ENCODE results near the gene LRRC38. TPM values are rescaled to one million over a fixed set of nuclear protein-coding genes. Genes with fewer than 3 reads are reported as not detected.
A peak's percentile ranks its signal among the peaks of the same experiment; 100 is the strongest.

The LRRC38 gene
- total and polyA plus RNA-seq, 5 experiments from 2014 or later, result not detected

GRCh38 chr1:13513063-13513894, 524 bp downstream of the LRRC38 start:
- Mint-ChIP-seq H3K27me3 (peaks cover 13 to 53% (median 24%) of the 10 kb centered on the region in 5 donors), H3K4me1 (peaks cover 0 to 5% (median under 1%) of the 10 kb centered on the region in 4 donors), H3K9me3 (peaks cover 0 to 1% (median 0%) of the 10 kb centered on the region in 9 donors)

GRCh38 chr1:13512472-13512871, 1.3 kb downstream of the LRRC38 start:
- peaks cover 0 to 5% (median under 1%) of the 10 kb centered on the region in 4 donors for H3K4me1 Mint-ChIP-seq
- H3K9me3 Mint-ChIP-seq, result peaks cover 0 to 1% (median 0%) of the 10 kb centered on the region in 9 donors
- POLR2A ChIA-PET, result no interaction called here
- no peak for ATAC-seq
- H3K36me3 Mint-ChIP-seq, result no peaks in the 10 kb centered on the region
- H3K27me3 Mint-ChIP-seq, result peaks cover 12 to 48% (median 19%) of the 10 kb centered on the region in 5 donors
- peak overlapping the region in 1 of 10 donors; percentile 49 for H3K27ac Mint-ChIP-seq
- no peak overlapping the region for H3K4me3 Mint-ChIP-seq
- DNase-seq, result no peak

More at GRCh38 chr1:13513063-13513894, 524 bp downstream of the LRRC38 start:
- ATAC-seq (no peak), DNase-seq (no peak)
- H3K36me3 Mint-ChIP-seq, result no peaks in the 10 kb centered on the region
- no peak overlapping the region for H3K4me3 Mint-ChIP-seq
- POLR2A ChIA-PET, result no interaction called here
- no peak overlapping the region for H3K27ac Mint-ChIP-seq

- H3K9me3 Mint-ChIP-seq, result no peaks in the 10 kb centered on the region
- DNase-seq (no peak), ATAC-seq (no peak)
- POLR2A ChIA-PET, result no interaction called here
- no peak overlapping the region for H3K27ac Mint-ChIP-seq
- peaks cover 10 to 45% (median 17%) of the 10 kb centered on the region in 5 donors for H3K27me3 Mint-ChIP-seq
- no peaks in the 10 kb centered on the region for H3K36me3 Mint-ChIP-seq
- no peak overlapping the region for H3K4me3 Mint-ChIP-seq
- H3K4me1 Mint-ChIP-seq, result peaks cover 0 to 5% (median under 1%) of the 10 kb centered on the region in 4 donors
Observed at GRCh38 chr1:13510499-13510898, 3.3 kb downstream of the LRRC38 start.

- peaks cover 0 to 2% (median 0%) of the 10 kb centered on the region in 4 donors for H3K4me1 Mint-ChIP-seq
- H3K4me3 Mint-ChIP-seq, result no peak overlapping the region
- DNase-seq (no peak), ATAC-seq (no peak)
- H3K9me3 Mint-ChIP-seq, result no peaks in the 10 kb centered on the region
- peaks cover 5 to 43% (median 17%) of the 10 kb centered on the region in 5 donors for H3K27me3 Mint-ChIP-seq
- no peaks in the 10 kb centered on the region for H3K36me3 Mint-ChIP-seq
- POLR2A ChIA-PET, result no interaction called here
- no peak overlapping the region for H3K27ac Mint-ChIP-seq
Observed at GRCh38 chr1:13507075-13507474, 6.7 kb downstream of the LRRC38 start.

GRCh38 chr1:13505020-13505419, 8.8 kb downstream of the LRRC38 start:
- no peak for DNase-seq
- no peaks in the 10 kb centered on the region for H3K9me3 Mint-ChIP-seq
- no peak overlapping the region for H3K4me3 Mint-ChIP-seq
- no peaks in the 10 kb centered on the region for H3K36me3 Mint-ChIP-seq
- no peak for ATAC-seq
- POLR2A ChIA-PET, result no interaction called here
- peaks cover 0 to 2% (median 0%) of the 10 kb centered on the region in 4 donors for H3K4me1 Mint-ChIP-seq
- H3K27me3 Mint-ChIP-seq, result peaks cover 3 to 28% (median 8%) of the 10 kb centered on the region in 5 donors
- no peak overlapping the region for H3K27ac Mint-ChIP-seq

- peaks cover 0 to 2% (median under 1%) of the 10 kb centered on the region in 4 donors for H3K4me1 Mint-ChIP-seq
- DNase-seq, result no peak
- H3K4me3 Mint-ChIP-seq, result no peak overlapping the region
- H3K27ac Mint-ChIP-seq, result no peak overlapping the region
- peaks cover 3 to 43% (median 15%) of the 10 kb centered on the region in 5 donors for H3K27me3 Mint-ChIP-seq
- H3K36me3 Mint-ChIP-seq, result no peaks in the 10 kb centered on the region
- H3K9me3 Mint-ChIP-seq, result no peaks in the 10 kb centered on the region
- POLR2A ChIA-PET, result no interaction called here
- ATAC-seq, result no peak
Observed at GRCh38 chr1:13500806-13501205, 13.0 kb downstream of the LRRC38 start.

GRCh38 chr1:13499422-13499821, 14.4 kb downstream of the LRRC38 start:
- Mint-ChIP-seq H3K4me3 (no peak overlapping the region), H3K27ac (no peak overlapping the region), H3K27me3 (peaks cover 3 to 48% (median 19%) of the 10 kb centered on the region in 5 donors), H3K9me3 (no peaks in the 10 kb centered on the region), H3K4me1 (peaks cover 0 to 2% (median under 1%) of the 10 kb centered on the region in 4 donors), H3K36me3 (no peaks in the 10 kb centered on the region)
- POLR2A ChIA-PET, result no interaction called here
- no peak for ATAC-seq
- no peak for DNase-seq

- H3K27ac Mint-ChIP-seq, result no peak overlapping the region
- H3K27me3 Mint-ChIP-seq, result peaks cover 0 to 41% (median 14%) of the 10 kb centered on the region in 5 donors
- no peak for DNase-seq
- H3K4me3 Mint-ChIP-seq, result no peak overlapping the region
- ATAC-seq, result no peak
- peaks cover 0 to 2% (median 0%) of the 10 kb centered on the region in 4 donors for H3K4me1 Mint-ChIP-seq
- no peaks in the 10 kb centered on the region for H3K9me3 Mint-ChIP-seq
- POLR2A ChIA-PET, result no interaction called here
- no peaks in the 10 kb centered on the region for H3K36me3 Mint-ChIP-seq
Observed at GRCh38 chr1:13498553-13498952, 15.2 kb downstream of the LRRC38 start.

GRCh38 chr1:13495186-13495585, 18.6 kb downstream of the LRRC38 start:
- peaks cover 0 to 30% (median 14%) of the 10 kb centered on the region in 5 donors for H3K27me3 Mint-ChIP-seq
- POLR2A ChIA-PET, result no interaction called here
- ATAC-seq (no peak), DNase-seq (no peak)
- H3K9me3 Mint-ChIP-seq, result peaks cover 0 to 2% (median 0%) of the 10 kb centered on the region in 9 donors
- no peak overlapping the region for H3K27ac Mint-ChIP-seq
- H3K36me3 Mint-ChIP-seq, result no peaks in the 10 kb centered on the region
- no peak overlapping the region for H3K4me3 Mint-ChIP-seq
- peaks cover 0 to 2% (median 0%) of the 10 kb centered on the region in 4 donors for H3K4me1 Mint-ChIP-seq

- POLR2A ChIA-PET, result no interaction called here
- no peak overlapping the region for H3K27ac Mint-ChIP-seq
- no peaks in the 10 kb centered on the region for H3K36me3 Mint-ChIP-seq
- no peak for ATAC-seq
- H3K9me3 Mint-ChIP-seq, result peaks cover 0 to 2% (median 0%) of the 10 kb centered on the region in 9 donors
- H3K4me3 Mint-ChIP-seq, result no peak overlapping the region
- peaks cover 0 to 29% (median 14%) of the 10 kb centered on the region in 5 donors for H3K27me3 Mint-ChIP-seq
- peaks cover 0 to 2% (median 0%) of the 10 kb centered on the region in 4 donors for H3K4me1 Mint-ChIP-seq
- no peak for DNase-seq
Observed at GRCh38 chr1:13494712-13495111, 19.1 kb downstream of the LRRC38 start.

GRCh38 chr1:13494025-13494424, 19.8 kb downstream of the LRRC38 start:
- Mint-ChIP-seq H3K4me3 (no peak overlapping the region), H3K4me1 (peaks cover 0 to 2% (median 0%) of the 10 kb centered on the region in 4 donors), H3K27ac (no peak overlapping the region), H3K36me3 (no peaks in the 10 kb centered on the region), H3K27me3 (peaks cover 0 to 31% (median 10%) of the 10 kb centered on the region in 5 donors), H3K9me3 (peaks cover 0 to 2% (median 0%) of the 10 kb centered on the region in 9 donors)
- POLR2A ChIA-PET, result no interaction called here
- no peak for ATAC-seq
- no peak for DNase-seq

GRCh38 chr1:13492711-13493110, 21.1 kb downstream of the LRRC38 start:
- Mint-ChIP-seq H3K27ac (peak overlapping the region in 1 of 10 donors; percentile 54), H3K36me3 (no peaks in the 10 kb centered on the region), H3K9me3 (peaks cover 0 to 2% (median 0%) of the 10 kb centered on the region in 9 donors), H3K4me1 (peaks cover 0 to under 1% (median under 1%) of the 10 kb centered on the region in 4 donors), H3K27me3 (peaks cover 0 to 37% (median 10%) of the 10 kb centered on the region in 5 donors), H3K4me3 (no peak overlapping the region)
- ATAC-seq (no peak), DNase-seq (no peak)
- POLR2A ChIA-PET, result no interaction called here

- peaks cover 0 to 8% (median 3%) of the 10 kb centered on the region in 4 donors for H3K4me1 Mint-ChIP-seq
- H3K4me3 Mint-ChIP-seq, result no peak overlapping the region
- no peaks in the 10 kb centered on the region for H3K36me3 Mint-ChIP-seq
- DNase-seq (no peak), ATAC-seq (no peak)
- POLR2A ChIA-PET, result no interaction called here
- H3K27ac Mint-ChIP-seq, result no peak overlapping the region
- H3K27me3 Mint-ChIP-seq, result peaks cover 2 to 36% (median 9%) of the 10 kb centered on the region in 5 donors
- peaks cover 0 to 2% (median 0%) of the 10 kb centered on the region in 9 donors for H3K9me3 Mint-ChIP-seq
Observed at GRCh38 chr1:13487957-13488356, 25.8 kb downstream of the LRRC38 start.

Data from naive thymus-derived CD8-positive, alpha-beta T cell (primary cell).